Measurements from ENCODE around the gene PYGM. TPM values are rescaled to one million over a fixed set of nuclear protein-coding genes. Genes with fewer than 3 reads are reported as not detected.

PYGM gene
- polyA plus RNA-seq, 1 donor, result 1.8 TPM

DNA sequence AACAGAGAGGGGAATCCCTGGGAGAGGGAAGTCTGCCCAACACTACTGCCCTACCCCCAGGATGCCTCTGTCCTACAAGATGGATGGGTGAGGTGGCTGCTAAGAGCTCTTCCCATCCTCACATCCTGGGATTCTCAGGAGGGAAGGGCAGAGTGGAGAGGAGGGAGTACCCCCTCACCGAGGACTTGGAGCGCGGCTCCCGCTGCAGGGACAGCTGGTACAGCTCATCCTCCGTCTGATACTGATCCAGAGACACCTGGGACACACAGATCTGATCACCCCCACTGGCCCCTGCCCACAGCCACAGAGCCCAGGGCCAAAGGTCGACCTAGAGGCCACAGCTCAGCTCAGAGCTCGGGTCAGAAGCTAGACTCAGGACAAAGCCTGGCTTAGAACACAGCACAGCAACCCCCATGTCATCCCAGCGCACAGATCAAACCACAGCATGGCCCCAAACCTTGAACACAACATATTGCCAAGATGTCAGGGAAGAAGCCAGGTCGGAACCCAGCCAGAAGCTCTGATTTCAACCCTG lies 24.0 kb downstream of the PYGM start:
- DNase-seq, result no peak

DNA sequence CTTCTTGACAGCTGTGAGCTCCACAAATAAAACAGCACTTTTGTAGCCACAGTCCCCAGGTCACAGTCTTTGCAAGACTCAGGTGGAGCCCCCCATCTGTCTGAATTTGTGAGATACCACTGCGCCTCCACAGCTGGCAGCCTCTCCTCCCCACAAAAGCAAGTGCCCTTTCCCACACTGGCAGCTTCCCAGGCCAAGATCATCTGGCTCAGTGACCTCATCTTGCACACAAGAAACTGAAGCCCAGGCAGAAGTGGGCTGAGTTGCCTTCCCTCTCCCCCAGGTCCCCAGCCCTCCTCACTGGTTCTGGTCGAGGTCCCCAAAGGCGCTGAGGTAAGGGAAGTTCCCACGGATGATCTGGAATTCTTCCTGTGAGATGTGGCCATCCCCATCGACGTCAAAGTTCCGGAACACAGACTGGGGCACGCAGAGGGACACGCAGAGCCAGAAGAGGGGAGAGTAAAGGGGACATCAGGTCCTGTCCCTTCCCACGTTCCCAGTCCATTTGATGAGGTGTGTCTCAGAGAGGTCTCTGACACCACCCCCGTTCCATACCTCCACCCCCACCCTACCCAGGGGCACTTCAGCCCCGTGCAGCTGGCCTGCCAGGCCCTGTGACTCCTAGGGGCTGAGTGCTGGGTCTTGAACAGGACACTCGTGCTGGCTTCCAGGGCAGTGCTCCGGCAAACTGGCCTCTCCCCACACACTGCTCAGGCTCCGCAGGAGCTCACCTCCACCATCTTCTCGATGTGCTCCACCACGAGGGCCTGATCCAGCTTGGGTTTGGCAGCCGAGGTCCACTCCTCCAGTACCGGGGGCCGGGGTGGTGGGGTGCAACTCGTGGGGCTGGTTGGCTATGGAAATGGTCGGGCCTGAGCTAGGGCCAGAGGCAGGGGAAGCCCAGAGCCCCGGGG lies 24.7 kb downstream of the PYGM start:
- DNase-seq, result no peak

DNA sequence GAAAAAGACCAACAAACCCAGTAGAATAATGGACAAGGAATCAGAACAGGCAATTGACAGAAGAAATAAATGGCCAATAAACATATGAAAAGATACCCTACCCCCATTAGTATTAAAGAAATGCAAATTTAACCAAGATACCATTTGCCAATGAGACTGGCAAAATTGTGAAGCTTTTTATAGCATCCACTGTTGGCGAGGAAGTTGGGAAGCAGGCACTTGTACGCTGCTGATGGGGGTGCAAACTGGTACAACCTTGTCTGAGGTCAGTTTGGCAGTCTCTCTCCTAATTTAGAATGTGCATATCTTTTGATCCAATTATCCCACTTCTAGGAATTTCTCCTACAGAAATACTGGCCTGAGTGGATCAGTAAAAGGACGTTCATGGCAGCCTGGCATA lies 28.2 kb downstream of the PYGM start:
- no peak for DNase-seq

DNA sequence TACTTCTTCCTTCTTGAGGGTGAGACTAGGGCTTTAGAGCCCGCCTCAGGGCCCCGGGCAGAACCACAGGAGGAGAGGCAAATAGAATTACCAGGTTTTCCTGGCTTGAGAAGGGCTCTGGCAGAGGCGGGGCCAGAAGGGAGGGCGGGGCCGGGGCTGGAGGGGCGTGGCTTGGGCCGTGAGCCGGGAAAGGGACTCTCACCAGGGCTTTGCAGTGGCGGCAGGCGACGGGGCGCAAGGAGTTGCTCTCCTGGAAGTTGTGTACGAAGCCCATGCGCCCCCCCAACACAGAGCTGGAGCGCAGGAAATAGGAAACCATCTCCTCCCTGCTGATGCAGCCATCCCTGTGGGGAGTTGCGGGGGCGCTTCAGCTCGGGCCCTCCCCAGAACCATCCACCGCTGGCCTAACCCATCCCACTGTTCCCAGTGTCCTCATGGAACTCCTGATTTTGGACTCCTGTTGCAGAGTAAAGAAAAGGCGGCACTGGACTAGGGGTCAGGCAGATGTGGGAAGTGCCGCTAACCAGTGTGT lies 29.9 kb downstream of the PYGM start:
- DNase-seq, result no peak

DNA sequence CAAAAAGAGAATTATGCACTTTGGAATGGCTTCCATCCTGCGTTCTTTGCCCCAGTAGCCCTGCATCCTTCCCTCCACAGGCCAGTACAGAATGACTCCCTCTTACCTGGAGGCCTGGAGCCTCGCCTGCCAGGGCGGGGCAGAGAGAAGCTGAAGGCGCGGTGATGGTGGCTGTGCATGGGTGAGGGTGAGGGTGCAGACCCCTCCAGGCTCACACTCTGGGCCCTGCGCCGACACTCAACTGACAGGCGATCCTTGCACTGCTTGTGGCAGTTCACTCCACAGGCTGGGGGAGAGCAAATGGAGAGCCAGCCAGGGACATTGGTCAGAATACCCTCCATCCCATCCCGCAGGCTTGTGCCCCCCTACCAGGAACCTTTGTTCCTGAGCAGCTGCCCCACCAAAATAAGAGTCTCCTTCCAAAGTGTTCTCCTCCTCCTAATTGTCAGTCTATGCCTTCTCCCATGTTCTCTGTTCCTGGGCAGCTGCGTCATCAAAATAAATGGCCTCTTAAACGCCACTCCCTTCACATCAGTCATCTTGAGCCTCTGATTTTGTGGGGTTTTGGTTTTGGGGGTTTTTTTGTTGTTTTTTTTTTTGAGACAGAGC lies 30.9 kb downstream of the PYGM start:
- no peak for DNase-seq

DNA sequence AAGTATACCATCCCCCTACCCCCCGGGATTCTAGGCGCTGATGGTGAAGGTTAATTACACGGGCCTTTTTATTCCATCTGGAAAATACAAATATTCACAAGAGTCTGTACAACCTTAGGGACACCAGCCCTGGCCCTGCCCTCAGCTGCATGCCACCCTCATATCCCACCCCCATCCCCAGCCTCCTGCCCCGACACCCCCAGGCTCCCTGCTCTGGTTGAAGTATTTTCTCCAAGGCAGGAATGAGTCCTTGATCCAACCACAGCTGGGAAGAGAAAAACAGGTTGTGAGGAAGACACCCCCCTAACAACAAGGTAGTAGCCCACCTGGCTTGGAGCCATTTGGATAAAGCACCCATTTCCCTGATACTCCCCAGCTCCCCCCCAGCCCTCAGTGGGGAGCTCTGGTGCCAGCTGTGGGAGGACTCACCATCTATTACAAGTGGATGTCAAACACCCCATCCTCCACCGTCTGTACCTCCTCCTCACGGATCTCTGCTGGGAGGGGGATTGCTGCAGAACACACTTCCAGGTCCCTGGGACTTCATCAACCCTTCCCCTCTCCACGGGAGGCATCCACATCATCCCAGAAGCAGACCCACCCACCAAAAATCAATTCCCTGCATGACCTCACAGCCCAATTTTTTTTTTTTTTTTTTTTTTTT lies 32.8 kb downstream of the PYGM start:
- no peak for DNase-seq

DNA sequence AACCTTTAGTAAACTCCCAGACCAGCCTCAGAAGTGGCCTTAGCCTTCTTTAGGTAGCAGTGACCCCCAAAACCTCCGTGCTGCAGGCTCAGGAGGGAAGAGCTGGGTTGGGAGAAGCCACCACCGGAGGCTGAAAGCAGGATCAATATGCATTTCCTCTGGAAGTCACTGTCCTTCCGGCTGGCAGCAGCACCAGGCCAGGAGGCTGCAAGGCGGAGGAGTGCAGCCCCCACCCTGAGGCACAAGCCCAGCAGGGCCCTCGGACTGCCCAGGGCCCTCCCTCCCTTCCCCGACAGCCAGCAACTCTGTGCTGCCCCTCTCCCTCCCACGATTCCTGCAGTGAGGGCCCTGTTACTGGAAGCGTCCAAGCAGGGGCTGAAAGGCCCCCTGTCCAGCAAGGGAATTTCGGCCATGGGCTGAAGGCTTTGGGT lies 33.5 kb downstream of the PYGM start:
- no peak for DNase-seq

DNA sequence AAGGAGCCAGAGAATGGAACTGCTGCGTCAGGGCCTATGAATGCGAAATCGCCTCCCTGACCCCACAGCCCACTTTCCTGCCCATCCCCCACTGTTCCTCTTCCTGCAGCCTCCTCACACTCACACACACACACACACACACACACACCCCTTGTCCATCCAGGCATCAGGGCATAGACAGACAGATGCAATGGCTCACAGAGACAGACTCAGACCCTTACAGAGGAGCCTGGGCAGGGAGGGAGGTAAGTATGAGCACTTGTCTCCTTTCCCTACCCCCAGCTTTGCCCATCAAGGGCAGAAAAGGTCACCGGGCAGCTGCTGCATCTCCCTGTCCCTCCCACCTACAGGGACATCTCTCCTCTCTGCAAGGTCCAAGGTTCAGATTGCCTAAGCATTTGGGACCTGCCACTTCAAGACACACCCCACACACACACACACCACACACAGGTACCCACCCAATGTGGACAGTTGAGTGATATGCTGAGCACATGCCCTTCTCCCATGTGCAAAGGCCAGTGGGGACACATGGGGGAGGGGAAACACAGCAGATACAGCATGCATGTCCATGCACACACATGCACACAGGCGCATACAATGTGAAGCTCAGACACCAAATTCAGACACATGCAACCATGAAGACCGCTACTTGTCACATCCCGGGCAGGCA lies 34.8 kb downstream of the PYGM start:
- no peak for DNase-seq

DNA sequence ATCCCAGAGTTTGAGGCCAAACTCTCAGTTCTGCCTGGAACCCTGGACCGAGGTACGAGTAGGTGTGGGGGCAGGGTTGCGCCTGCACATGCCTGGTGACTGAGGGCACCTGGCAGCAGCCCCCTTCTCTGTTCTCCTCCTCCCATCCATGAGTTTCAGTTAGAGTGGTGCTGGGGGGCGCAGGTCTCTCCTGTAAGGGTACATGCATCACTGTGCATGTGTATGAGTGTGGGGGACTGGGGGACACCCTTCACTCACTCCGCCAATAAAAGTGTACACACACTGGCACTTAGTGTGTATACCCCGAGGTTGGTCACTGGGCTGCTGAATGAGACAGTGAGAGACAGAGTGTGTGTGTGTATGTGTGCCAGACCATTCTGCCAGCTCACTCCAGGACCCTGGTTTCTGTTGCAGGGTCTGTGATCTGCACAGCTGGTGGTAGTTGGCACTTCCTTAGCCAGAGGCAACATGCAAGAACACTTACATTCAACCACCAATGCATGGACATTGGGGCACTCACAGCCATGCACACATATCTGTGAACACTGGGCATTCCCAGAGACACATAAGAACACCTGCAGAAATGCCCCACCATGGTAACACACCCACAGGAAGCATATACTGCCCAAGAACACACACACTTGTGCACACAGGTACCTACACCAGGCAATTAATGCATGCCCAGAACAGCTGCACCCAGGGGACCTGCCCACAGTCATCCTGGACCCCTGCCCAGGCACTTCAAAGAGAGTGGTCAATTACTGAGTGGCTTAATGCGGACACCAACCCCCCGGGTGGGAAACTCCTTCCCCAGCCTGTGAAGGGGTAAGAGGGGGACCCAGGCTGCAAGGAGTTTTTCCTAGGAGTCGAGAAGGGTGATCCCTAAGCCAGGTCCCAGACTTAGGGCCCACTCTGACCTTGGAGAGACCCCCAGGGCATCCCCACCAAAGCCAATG lies 35.6 kb downstream of the PYGM start:
- no peak for DNase-seq

DNA sequence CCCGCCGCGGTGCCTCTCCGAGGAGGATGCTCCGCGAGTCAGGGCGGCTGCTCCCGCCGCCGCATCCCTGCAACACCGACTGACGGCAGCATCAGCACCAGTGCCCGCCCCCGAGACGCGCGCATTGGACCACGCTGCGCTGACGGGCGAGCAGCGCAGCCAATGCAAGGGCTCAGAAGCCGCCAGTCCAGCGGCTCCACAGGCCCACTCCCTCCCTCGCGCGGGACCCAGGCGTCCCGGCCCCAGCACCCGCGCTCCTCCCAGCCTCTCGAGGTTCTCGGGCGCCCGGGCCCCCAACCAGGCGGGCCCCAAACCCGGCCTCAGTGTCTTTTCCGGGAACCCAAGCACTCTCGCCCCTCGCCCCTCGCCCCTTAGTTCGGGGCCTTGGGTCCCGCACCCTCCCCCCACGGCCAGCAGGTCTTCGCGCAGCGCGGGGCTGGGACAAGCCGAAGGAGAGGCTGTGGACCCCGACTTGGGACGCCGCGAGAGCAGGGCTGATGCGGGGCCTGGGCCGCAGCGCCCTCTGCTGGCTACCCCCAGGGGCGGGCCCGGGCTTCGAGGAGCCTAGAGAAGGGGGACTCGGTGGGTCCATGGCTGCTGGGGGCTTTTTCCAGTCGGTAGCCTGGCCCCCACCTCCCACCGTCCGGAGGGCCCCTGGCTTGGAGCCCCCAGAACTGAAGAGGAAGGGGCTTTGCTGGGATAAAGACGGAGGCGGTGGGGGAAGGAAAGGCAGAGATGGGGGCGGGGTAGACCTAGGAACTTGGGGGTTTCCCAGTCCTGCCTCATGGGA lies 36.5 kb downstream of the PYGM start, which contains the start of gene NRXN2:
TSS of gene NRXN2 (minus strand) at position 81 of the 790 bp plus-strand sequence. CDS start 9,498 bp downstream, outside the sequence.
- no peak for DNase-seq

DNA sequence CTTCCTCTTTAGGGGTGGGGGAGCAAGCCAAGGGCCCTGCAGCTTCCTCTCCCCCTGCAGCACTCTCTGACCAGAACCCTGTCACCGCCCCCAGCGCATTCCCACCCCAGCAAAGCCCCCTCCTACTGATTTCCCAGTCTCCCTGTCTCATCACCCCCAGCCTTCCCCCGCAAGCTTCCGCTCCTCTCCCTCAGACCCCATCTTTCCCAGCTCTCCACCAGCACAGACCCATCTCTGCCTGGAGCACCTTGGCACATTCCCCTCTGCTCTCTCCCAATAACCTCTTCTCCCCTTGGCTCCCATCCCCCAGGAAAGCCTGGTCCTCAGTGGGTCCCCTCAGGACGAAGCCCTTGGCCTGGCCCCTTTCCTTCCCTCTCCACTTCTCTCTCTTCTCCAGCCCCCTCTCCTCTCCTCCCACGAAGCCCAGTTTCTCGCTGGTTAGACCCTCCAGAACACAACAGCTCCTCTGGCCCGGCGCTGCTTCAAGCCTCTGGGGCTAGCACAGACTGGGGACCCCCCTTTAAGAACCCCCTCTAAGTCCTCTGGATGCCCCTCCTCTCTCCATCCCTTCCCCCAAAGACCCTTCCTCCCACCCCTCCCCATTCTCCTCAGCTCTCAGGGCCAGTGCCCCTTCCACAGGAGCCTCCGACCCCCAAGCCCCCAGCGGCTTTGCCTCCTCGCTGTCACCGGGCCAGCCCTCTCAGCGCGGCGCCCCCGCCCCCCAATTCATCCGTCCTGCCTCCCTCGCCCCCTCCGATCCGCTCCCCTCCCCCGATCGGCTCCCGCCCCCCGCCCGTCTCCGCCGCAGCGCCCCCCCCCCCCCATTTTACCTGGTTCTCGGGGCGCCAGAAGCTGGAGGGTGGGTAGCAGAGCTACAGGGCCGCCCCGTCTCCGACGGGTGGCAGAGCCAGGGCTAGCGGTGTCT lies 37.4 kb downstream of the PYGM start:
- DNase-seq, result no peak

DNA sequence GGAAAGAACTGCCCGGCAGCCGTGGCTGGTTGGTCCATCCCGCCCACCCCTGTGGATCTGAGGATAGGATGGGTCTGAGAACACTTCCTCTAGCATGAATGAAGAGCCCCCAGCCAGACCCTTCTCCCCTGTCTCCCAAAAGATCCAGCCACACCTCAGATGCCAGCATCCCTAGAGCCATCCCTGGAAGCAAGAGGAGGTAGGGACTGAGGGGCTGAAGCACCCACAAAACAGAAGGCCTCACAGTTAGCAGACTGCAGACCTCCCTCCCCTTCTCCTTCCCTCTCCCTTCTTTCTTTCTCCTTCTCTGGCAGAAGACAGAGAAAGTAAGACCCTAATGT lies 38.4 kb downstream of the PYGM start:
- no peak for DNase-seq

DNA sequence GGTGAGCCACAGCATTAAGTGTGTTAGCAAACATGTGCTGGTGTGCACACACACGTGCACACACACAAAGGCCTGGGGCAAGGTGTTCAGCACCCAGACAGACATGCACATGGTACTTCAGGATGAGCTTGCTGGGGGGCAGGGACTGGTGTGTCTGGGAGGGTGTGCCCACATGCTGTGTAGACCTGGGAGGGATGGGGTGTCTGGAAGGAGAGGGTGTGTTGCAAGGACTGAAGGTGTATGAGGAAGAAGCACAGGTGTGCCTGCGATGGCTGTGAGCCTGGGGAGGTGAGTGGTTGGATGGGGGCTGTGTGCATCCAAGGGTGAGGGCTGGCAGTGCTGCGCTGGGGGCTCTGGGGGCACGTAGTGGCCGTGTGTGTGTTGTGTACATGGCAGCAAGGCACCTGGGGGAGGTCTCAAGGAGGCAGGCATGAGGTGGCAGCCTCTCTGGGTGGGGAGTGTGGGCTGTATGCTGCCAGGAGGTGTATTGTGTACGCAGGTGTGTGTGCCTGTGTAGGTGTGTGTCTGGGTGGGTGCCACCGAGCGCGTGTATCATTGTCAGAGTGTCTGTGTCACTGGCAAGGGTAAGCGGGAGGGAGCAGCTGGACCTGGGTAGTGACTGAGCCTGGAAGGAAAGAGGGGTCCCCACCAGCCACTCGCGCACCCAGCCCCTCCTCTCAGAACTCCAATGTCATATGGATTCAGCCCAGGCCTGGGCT lies 39.0 kb downstream of the PYGM start:
- DNase-seq, result no peak

DNA sequence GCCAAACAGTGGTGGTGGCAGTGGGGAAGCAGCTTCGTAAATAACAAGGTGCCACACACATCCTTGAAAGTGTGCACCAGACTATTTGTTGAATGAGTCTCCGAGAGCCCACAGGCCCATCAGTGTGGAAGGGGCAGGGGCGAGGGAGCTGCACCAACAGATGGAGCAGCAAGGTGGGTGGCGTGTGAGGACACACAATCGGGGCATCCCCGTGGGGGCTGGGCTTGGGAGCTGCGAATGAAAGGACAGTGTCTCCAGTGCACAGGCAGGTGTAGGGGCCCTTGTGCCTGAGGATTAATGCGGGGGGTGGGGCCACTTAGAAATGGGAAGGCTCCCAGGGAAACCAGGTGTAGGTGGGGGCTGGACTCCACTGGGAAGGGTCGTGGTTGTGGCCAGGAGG lies 39.6 kb downstream of the PYGM start:
- no peak for DNase-seq

DNA sequence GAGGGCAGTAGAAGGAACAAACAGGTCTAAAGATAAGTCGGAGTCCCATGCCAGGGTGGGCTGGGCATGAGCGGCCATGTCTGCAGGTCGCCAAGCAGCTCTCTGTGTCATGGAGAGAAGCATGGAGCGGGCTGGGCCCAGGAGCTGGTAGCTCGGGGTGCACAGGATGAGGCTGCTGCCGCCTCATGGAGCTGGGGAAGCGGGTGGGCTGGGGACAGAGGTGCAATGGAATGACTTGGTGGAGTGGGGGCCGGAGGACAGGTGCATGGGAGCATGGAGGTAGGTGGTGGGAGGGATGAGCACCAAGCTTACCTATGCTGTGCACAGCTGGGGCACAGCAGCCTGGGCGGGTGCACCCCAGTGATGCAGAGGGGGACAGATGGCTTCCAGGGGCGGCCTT lies 40.4 kb downstream of the PYGM start:
- no peak for DNase-seq

DNA sequence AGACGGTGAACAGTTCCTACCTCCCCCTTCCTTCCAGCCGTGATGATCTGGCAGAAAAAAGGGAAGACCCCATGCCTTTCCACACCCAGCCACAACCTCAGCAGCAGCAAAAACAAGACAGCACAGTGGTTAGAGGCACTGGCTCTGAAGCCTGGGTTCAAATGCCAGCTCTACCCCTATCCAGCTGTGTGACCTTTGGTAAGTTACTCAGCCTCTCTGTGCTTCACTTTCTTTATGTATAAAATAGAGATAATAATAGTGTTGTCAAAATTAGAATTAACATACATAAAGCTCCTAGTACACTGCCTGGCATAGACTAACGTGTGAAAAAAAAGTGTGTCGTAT lies 41.0 kb downstream of the PYGM start:
- DNase-seq, result no peak

DNA sequence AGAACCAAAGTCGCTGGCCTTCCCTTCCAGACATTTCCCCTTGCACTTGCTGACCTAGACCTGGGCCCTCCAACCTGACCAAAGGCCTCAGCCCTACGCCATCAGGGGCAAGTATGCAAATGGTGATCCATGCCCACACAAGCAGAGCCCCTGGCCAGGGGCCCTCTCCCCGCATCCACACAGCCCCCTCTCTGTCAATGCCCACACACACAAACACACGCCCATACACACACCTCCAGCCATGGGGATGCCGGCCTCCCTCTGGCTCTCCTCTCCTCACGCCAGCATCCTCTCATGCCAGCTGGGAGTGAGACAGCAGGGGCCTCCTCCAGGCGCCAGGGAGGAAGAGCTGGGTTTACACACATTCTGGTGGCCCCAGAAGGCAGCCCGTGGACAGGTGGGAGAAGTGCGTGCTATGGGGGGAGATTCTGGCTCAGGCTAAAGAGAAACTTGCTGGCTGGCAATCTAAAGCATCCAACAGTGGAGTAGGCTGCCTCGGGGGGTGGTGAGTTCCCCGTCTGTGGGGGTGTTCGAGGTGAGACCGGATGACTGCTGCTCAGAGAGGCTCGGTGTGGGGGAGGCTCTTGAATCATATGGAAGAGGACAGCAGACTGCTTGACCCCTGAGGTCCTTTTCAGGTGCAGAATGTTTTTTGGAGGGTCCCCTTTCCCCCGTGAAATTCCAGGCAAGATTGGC lies 41.5 kb downstream of the PYGM start:
- no peak for DNase-seq

DNA sequence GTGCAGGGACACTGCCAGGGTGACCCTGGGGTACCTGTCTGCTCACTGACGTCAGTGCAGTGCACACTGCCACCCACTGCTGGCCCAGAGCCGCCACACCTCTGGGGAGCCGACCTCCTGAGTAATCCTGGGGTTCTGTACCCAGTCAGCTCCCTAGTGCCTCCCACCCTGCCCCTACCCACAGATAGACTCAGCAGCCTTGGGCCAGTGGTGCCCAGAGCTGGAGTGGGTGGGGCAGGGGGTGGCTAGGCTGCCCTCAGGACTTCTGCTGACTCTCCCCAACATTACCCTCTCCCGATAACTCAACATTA lies 42.6 kb downstream of the PYGM start:
- no peak for DNase-seq

Data from left kidney (tissue), 2 donors.